ENCODE results near the gene C1QL4. TPM values are rescaled to one million over a fixed set of nuclear protein-coding genes. Genes with fewer than 3 reads are reported as not detected.

The C1QL4 gene
- total and polyA plus RNA-seq, 9 of the 15 experiments (the other 6 are each of a cell fraction or from before 2014, with no cell fraction given) = 0.08 to 2.1 (median 0.31) TPM

- TF ChIP-seq KDM2B (CRISPR knock-in tag; IDR thresholded peaks at IDR 0.05) (0 out of 2 replicates have a peak, but pooled peaks have one; percentile 23), FIP1L1 (IDR thresholded peaks at IDR 0.05; ENCODE audit: low read depth, low read length, poor library complexity, severe bottlenecking) (no peak), PHF20 (IDR thresholded peaks at IDR 0.05; ENCODE audit: partially characterized antibody) (peak; percentile 60), POLR2B (IDR thresholded peaks at IDR 0.05; ENCODE audit: low read depth, partially characterized antibody) (peak; percentile 89), SRF (CRISPR knock-in tag; IDR thresholded peaks at IDR 0.05) (0 out of 4 replicates have a peak, but pooled peaks of 1 of the 2 experiments have one; percentile 11), U2AF2 (optimal IDR thresholded peaks at IDR 0.05; ENCODE audit: low read depth, low read length) (no peak), SAFB2 (IDR thresholded peaks at IDR 0.05; ENCODE audit: borderline replicate concordance, low read depth, low read length, severe bottlenecking) (no peak), TCF3 (CRISPR knock-in tag; IDR thresholded peaks at IDR 0.05) (no peak), TAF1 (IDR thresholded peaks at IDR 0.05; ENCODE audit: control insufficient read depth, extremely low read depth, insufficient read depth, low read length, severe bottlenecking) (peak; percentile 73), DIDO1 (tag; IDR thresholded peaks at IDR 0.05; ENCODE audit: low read depth) (no peak), POLR2A (conservative IDR thresholded peaks at IDR 0.05) (peak; percentile 93), PYGO2 (tag; IDR thresholded peaks at IDR 0.05) (no peak), CHD2 (IDR thresholded peaks at IDR 0.05; ENCODE audit: low read depth, low read length) (peak; percentile 94), TAF9B (IDR thresholded peaks at IDR 0.05; ENCODE audit: partially characterized antibody) (peak; percentile 43), CREM (IDR thresholded peaks at IDR 0.05; ENCODE audit: low read depth) (peak; percentile 77), NR1H2 (CRISPR knock-in tag; IDR thresholded peaks at IDR 0.05) (0 out of 2 replicates have a peak, but pooled peaks have one; percentile 4), PTTG1 (tag; IDR thresholded peaks at IDR 0.05; ENCODE audit: low read depth) (no peak), BRD4 (IDR thresholded peaks at IDR 0.05) (0 out of 2 replicates have a peak, but pooled peaks have one; percentile 36), NFIC (IDR thresholded peaks at IDR 0.05) (peak; percentile 2; the same call in 1 of the 2 replicates)
- TF ChIP-seq, protein P1, sequence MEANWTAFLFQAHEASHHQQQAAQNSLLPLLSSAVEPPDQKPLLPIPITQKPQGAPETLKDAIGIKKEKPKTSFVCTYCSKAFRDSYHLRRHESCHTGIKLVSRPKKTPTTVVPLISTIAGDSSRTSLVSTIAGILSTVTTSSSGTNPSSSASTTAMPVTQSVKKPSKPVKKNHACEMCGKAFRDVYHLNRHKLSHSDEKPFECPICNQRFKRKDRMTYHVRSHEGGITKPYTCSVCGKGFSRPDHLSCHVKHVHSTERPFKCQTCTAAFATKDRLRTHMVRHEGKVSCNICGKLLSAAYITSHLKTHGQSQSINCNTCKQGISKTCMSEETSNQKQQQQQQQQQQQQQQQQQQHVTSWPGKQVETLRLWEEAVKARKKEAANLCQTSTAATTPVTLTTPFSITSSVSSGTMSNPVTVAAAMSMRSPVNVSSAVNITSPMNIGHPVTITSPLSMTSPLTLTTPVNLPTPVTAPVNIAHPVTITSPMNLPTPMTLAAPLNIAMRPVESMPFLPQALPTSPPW (CRISPR knock-in tag; IDR thresholded peaks at IDR 0.05) = peak; percentile 44
- TF ChIP-seq, protein P2, sequence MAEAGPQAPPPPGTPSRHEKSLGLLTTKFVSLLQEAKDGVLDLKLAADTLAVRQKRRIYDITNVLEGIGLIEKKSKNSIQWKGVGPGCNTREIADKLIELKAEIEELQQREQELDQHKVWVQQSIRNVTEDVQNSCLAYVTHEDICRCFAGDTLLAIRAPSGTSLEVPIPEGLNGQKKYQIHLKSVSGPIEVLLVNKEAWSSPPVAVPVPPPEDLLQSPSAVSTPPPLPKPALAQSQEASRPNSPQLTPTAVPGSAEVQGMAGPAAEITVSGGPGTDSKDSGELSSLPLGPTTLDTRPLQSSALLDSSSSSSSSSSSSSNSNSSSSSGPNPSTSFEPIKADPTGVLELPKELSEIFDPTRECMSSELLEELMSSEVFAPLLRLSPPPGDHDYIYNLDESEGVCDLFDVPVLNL (CRISPR knock-in tag; IDR thresholded peaks at IDR 0.05; ENCODE audit: low read depth) = peak; percentile 97
- TF ChIP-seq, protein P3, sequence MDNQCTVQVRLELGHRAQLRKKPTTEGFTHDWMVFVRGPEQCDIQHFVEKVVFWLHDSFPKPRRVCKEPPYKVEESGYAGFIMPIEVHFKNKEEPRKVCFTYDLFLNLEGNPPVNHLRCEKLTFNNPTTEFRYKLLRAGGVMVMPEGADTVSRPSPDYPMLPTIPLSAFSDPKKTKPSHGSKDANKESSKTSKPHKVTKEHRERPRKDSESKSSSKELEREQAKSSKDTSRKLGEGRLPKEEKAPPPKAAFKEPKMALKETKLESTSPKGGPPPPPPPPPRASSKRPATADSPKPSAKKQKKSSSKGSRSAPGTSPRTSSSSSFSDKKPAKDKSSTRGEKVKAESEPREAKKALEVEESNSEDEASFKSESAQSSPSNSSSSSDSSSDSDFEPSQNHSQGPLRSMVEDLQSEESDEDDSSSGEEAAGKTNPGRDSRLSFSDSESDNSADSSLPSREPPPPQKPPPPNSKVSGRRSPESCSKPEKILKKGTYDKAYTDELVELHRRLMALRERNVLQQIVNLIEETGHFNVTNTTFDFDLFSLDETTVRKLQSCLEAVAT (IDR thresholded peaks at IDR 0.05) = 0 out of 4 replicates have a peak, but pooled peaks of 1 of the 2 experiments have one; percentile 9
Measured at GRCh38 chr12:49322708-49323523, 14.1 kb downstream of the C1QL4 start, which contains the start of gene TROAP (continued).

Data from K562 (cell line).